NT2/D1 (cell line): Measurements from ENCODE around the gene SV2A.

Experiments used
- YY1 ChIP-seq: IDR thresholded peaks from 2 replicates; pipeline ENCODE4 v1.6.1; 2011; ENCODE audit not compliant: insufficient read length, insufficient read depth
- ZNF274 ChIP-seq: IDR thresholded peaks from 2 replicates; pipeline ENCODE4 v1.6.1; 2011; ENCODE audit warnings: mild to moderate bottlenecking, low read depth, low read length

DNA sequence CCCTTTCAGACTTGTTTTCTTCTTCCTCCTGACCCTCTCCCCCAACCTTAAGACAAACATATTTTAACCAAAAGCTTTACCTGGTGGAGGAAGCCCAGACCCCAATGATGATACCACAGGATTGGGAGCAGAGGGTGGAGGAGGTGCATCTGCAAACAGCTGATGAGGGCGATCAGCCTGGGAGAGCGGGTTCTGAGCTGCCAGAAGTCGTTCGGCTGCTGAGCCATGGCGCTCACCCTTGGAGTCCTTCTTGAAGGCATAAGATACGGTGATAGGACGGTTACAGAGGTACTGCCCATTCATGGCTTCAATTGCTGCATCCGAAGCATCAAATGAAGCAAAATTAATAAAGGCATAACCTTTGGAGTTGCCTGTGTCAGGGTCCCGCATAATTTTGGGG is 8.7 kb upstream of the SV2A start:
- TF ChIP-seq ZNF274, result no peak
- TF ChIP-seq YY1, result no peak
